ENCODE data around the gene SMAGP.

DNA sequence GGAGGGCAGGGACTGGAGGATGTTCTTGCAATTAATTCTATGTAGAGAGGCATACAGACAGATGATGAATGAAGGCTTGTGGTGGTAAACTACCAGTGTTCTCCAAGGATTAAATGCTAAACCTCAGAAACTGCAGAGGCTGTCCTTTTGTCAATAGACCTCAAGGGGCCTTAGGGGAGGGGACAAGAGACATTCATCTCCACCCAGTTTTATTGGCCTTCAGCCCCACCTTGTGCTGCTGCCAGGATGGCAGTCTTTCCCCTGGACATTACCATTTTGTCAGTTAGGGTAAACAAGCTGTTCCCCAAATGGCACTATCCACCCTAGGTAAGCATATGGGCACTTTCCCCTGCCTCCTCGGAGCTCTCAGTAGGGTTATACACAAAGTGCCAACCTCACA is 4.9 kb upstream of the SMAGP start:
- no peak for TF ChIP-seq FOXA1 (IDR thresholded peaks at IDR 0.05)
- TF ChIP-seq, protein P1, sequence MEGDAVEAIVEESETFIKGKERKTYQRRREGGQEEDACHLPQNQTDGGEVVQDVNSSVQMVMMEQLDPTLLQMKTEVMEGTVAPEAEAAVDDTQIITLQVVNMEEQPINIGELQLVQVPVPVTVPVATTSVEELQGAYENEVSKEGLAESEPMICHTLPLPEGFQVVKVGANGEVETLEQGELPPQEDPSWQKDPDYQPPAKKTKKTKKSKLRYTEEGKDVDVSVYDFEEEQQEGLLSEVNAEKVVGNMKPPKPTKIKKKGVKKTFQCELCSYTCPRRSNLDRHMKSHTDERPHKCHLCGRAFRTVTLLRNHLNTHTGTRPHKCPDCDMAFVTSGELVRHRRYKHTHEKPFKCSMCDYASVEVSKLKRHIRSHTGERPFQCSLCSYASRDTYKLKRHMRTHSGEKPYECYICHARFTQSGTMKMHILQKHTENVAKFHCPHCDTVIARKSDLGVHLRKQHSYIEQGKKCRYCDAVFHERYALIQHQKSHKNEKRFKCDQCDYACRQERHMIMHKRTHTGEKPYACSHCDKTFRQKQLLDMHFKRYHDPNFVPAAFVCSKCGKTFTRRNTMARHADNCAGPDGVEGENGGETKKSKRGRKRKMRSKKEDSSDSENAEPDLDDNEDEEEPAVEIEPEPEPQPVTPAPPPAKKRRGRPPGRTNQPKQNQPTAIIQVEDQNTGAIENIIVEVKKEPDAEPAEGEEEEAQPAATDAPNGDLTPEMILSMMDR (IDR thresholded peaks at IDR 0.05; ENCODE audit: low read depth, low read length, missing input control), result no peak
- TF ChIP-seq TAF1 (conservative IDR thresholded peaks at IDR 0.05), result no peak
- no peak for TF ChIP-seq REST (IDR thresholded peaks at IDR 0.05)
- TF ChIP-seq GABPA (IDR thresholded peaks at IDR 0.05 in 1 of 2, conservative IDR thresholded peaks at IDR 0.05 in 1 of 2), result no peak
- TF ChIP-seq RAD21 (IDR thresholded peaks at IDR 0.05), result no peak
- TF ChIP-seq YY1 (IDR thresholded peaks at IDR 0.05), result no peak
- no peak for TF ChIP-seq MAX (IDR thresholded peaks at IDR 0.05)
- TF ChIP-seq ATF3 (IDR thresholded peaks at IDR 0.05), result no peak
- no peak for TF ChIP-seq SP1 (IDR thresholded peaks at IDR 0.05)
- TF ChIP-seq, protein P2, sequence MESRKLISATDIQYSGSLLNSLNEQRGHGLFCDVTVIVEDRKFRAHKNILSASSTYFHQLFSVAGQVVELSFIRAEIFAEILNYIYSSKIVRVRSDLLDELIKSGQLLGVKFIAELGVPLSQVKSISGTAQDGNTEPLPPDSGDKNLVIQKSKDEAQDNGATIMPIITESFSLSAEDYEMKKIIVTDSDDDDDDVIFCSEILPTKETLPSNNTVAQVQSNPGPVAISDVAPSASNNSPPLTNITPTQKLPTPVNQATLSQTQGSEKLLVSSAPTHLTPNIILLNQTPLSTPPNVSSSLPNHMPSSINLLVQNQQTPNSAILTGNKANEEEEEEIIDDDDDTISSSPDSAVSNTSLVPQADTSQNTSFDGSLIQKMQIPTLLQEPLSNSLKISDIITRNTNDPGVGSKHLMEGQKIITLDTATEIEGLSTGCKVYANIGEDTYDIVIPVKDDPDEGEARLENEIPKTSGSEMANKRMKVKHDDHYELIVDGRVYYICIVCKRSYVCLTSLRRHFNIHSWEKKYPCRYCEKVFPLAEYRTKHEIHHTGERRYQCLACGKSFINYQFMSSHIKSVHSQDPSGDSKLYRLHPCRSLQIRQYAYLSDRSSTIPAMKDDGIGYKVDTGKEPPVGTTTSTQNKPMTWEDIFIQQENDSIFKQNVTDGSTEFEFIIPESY (IDR thresholded peaks at IDR 0.05), result no peak
- TF ChIP-seq JUND (IDR thresholded peaks at IDR 0.05), result no peak
- no peak for TF ChIP-seq RXRA (IDR thresholded peaks at IDR 0.05)
- no peak for TF ChIP-seq NR2F2 (IDR thresholded peaks at IDR 0.05)

Measured in liver (tissue), 3 donors.